Measurements from ENCODE around the gene ROBO1. TPM values are rescaled to one million over a fixed set of nuclear protein-coding genes. Genes with fewer than 3 reads are reported as not detected.
A peak's percentile ranks its signal among the peaks of the same experiment; 100 is the strongest.

Gene ROBO1
- total RNA-seq, 1 donor from 2014 or later = 71.7 TPM

DNA sequence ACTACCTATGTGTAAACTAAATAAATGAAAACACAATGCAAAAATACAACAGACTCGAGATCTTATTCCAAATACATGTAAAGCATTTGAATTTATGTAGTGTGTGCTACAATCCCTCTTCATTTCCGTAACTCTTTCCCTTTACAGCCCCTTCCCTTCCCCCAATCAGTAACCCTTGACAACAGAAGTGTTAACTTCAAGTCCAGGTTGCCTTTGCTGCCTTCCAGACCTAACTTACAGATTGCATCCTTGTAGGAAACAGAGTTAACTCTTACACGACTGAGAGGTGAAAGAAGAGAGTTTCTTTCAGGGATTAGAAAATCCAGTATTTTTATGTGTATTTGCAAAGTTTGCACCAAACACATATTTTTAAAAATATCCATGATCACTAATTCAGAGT is 1.4 kb upstream of the ROBO1 start:
- Histone ChIP-seq H3K4me2 (ENCODE audit: low read length) (no peak overlapping the region), H3K27ac (ENCODE audit: low read depth, low read length) (no peak overlapping the region), H4K20me1 (ENCODE audit: insufficient read depth, low read length) (no peaks in the 10 kb centered on the region), H3K9ac (ENCODE audit: low read length) (no peak overlapping the region), H2AFZ (ENCODE audit: low read depth, low read length) (no peak overlapping the region), H3K36me3 (ENCODE audit: insufficient read depth, low read length) (no peaks in the 10 kb centered on the region), H3K79me2 (ENCODE audit: insufficient read depth, low read length) (no peaks in the 10 kb centered on the region), H3K4me1 (ENCODE audit: insufficient read depth, low read length) (peaks cover 6% of the 10 kb centered on the region), H3K4me3 (ENCODE audit: insufficient read depth, low read depth, low read length) (no peak overlapping the region), H3K9me3 (ENCODE audit: insufficient read depth, low read depth, low read length) (no peaks in the 10 kb centered on the region), H3K27me3 (ENCODE audit: insufficient read depth, low read length) (peaks cover 12% of the 10 kb centered on the region)
- Mint-ChIP-seq H3K4me1 (ENCODE audit: low read depth, unreplicated experiment) (peaks cover 6% of the 10 kb centered on the region), H3K9me3 (ENCODE audit: unreplicated experiment) (no peaks in the 10 kb centered on the region), H3K4me3 (ENCODE audit: unreplicated experiment) (no peak overlapping the region), H3K27ac (ENCODE audit: unreplicated experiment) (no peak overlapping the region), H3K36me3 (ENCODE audit: low read depth, unreplicated experiment) (no peaks in the 10 kb centered on the region), H3K27me3 (ENCODE audit: low read depth, unreplicated experiment) (peaks cover 16% of the 10 kb centered on the region)
- FAIRE-seq (no peak), DNase-seq (ENCODE audit: low read depth) (no peak)
- no peak for TF ChIP-seq EZH2 (IDR thresholded peaks at IDR 0.05; ENCODE audit: insufficient read depth, low read length)
- TF ChIP-seq, protein P1, sequence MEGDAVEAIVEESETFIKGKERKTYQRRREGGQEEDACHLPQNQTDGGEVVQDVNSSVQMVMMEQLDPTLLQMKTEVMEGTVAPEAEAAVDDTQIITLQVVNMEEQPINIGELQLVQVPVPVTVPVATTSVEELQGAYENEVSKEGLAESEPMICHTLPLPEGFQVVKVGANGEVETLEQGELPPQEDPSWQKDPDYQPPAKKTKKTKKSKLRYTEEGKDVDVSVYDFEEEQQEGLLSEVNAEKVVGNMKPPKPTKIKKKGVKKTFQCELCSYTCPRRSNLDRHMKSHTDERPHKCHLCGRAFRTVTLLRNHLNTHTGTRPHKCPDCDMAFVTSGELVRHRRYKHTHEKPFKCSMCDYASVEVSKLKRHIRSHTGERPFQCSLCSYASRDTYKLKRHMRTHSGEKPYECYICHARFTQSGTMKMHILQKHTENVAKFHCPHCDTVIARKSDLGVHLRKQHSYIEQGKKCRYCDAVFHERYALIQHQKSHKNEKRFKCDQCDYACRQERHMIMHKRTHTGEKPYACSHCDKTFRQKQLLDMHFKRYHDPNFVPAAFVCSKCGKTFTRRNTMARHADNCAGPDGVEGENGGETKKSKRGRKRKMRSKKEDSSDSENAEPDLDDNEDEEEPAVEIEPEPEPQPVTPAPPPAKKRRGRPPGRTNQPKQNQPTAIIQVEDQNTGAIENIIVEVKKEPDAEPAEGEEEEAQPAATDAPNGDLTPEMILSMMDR (IDR thresholded peaks at IDR 0.05; ENCODE audit: insufficient read depth, low read depth, low read length) = no peak

DNA sequence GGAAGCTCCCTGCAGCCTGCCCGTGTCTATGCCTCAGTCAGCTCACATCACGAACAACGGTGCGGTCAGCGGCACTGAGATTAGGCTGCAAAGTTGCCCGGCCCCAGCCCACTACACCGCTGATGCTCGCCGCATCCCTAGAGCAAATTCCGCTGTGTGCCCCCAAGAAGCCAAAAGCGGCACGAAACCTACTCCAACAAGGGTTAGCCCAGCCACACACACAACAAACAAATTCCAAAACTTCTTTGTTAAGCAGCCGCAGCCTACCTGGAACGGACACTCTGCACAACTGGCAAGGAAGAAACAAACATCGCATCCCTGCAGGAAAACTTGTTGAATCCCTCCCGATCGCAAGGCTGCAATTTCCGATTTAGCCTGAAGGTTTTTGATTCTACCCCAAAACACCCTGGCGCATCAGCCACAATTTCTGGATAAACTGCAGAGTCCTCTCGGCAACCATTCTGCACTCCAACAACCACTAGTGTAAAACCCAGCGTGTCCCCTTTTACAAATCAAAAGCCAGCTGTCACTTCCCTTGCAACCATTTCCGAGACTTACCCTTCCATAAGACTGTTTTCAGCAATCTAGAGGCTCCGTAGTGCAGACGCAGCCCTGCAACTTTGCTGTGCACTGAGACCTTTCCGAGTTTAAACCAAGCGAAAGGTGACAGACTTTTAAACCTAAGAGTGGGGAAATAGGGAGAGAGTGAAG is 449 bp downstream of the ROBO1 start:
- no peaks in the 10 kb centered on the region for H4K20me1 ChIP-seq (ENCODE audit: insufficient read depth, low read length)
- H3K27ac Mint-ChIP-seq (ENCODE audit: unreplicated experiment) = no peak overlapping the region
- H3K27ac ChIP-seq (ENCODE audit: low read depth, low read length) = no peak overlapping the region
- peaks cover 12% of the 10 kb centered on the region for H3K27me3 ChIP-seq (ENCODE audit: insufficient read depth, low read length)
- H3K4me2 ChIP-seq (ENCODE audit: low read length) = peak overlapping the region; percentile 98
- H3K4me3 Mint-ChIP-seq (ENCODE audit: unreplicated experiment) = no peak overlapping the region
- H3K79me2 ChIP-seq (ENCODE audit: insufficient read depth, low read length) = no peaks in the 10 kb centered on the region
- no peaks in the 10 kb centered on the region for H3K9me3 ChIP-seq (ENCODE audit: insufficient read depth, low read depth, low read length)
- FAIRE-seq = no peak
- H3K9me3 Mint-ChIP-seq (ENCODE audit: unreplicated experiment) = no peaks in the 10 kb centered on the region
- peaks cover 18% of the 10 kb centered on the region for H3K27me3 Mint-ChIP-seq (ENCODE audit: low read depth, unreplicated experiment)
- H2AFZ ChIP-seq (ENCODE audit: low read depth, low read length) = peak overlapping the region; percentile 91
- H3K4me1 ChIP-seq (ENCODE audit: insufficient read depth, low read length) = peaks cover 6% of the 10 kb centered on the region
- peak; percentile 14 for DNase-seq (ENCODE audit: low read depth)
- H3K36me3 ChIP-seq (ENCODE audit: insufficient read depth, low read length) = no peaks in the 10 kb centered on the region
- H3K4me1 Mint-ChIP-seq (ENCODE audit: low read depth, unreplicated experiment) = peaks cover 8% of the 10 kb centered on the region
- H3K4me3 ChIP-seq (ENCODE audit: insufficient read depth, low read depth, low read length) = peak overlapping the region; percentile 78
- H3K9ac ChIP-seq (ENCODE audit: low read length) = peak overlapping the region; percentile 28
- TF ChIP-seq, protein P1 (IDR thresholded peaks at IDR 0.05; ENCODE audit: insufficient read depth, low read depth, low read length) = peak; percentile 28
- no peak for TF ChIP-seq EZH2 (IDR thresholded peaks at IDR 0.05; ENCODE audit: insufficient read depth, low read length)
- no peaks in the 10 kb centered on the region for H3K36me3 Mint-ChIP-seq (ENCODE audit: low read depth, unreplicated experiment)
